Stimulated activated CD8-positive, alpha-beta memory T cell treated with anti-CD3 and anti-CD28 coated beads, Interleukin-12 subunit alpha, Interleukin-12 subunit beta, amount 100 ng/mL, for 4 hours (primary cell): ENCODE measurements around the gene CADM1.

Experiments used
- DNase-seq: peaks from one replicate; pipeline ENCODE4 v3.0.0-alpha.2; 2020; ENCODE audit warnings: low read depth

Gene CADM1

DNA sequence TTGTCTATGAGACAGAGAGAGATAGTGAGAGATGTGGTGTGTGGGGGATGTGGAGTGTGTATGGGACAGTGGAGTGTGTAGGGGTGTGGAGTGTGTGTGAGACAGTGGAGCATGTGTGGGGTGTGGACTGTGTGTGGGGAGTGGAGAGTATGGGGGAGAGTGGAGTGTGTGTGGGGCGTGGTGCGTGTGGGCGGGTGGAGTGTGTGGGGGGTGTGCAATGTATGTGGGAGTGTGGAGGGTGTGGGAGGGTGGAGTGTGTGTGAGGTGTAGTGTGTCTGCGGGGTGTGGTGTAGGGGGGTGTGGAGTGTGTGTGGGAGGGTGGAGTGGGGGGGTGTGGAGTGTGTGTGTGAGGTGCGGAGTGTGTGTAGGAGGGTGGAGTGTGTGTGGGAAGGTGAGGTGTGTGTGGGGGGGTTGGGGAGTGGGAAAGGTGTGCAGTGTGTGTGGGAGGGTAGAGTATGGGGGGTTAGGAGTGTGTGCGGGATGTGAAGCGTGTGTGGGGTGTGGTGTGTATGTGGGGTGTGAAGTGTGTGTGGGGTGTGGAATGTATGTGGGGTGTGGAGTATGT, 356.9 kb downstream of the CADM1 start:
- no peak for DNase-seq

DNA sequence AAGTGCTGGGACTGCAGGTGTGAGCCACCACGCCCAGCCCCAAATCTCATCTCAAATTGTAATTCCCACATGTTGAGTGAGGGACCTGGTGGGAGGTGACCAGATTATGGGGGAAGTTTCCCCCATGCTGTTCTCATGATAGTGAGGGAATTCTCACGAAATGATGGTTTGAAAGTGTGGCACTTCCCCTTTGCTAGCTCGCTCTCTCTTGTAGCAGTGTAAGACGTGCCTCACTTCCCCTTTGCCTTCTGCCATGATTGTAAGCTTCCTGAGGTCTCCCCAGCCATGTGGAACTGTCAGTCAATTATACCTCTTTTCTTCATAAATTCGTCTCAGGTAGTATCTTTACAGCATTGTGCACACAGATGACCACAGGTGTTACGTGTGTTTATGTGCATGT, 357.8 kb downstream of the CADM1 start:
- no peak for DNase-seq

DNA sequence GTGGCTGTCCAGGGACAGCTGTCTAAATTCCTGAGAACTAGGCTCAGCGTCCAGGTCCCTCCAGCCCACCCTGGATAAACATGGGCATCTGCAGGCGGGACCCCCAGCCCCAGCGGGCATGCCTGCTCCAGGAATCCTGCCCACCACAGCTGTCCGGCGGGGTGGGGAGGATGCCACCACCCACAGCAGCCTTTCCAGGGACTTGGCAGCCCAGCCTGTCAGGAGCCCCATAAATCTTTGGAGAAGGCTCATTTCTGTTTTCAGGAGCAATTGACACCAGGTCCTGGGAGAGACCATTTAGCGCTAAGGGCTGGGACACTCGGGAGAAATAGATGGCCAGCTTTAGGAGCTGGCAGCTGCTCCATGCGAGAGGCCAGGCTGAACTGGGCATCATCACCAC, 358.9 kb downstream of the CADM1 start:
- DNase-seq = no peak

DNA sequence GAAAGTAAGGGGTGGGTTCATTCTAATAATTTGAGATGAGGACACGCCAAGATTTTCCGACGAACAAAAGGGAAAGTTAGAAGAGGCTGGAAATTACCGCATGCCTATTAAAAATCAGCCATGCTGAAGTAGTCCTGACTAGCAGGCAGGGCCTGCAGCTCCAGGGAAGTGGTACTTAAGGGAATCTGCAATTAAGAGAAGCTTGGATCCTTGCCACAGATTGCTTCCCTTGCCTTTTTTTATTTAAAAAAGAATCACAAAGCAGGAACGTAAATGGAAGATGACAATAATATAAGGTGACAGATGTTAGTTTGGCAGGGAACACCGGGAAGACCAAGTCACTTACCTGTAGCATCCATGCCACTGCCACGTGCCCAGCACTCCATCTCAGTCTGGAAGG, 359.3 kb downstream of the CADM1 start:
- no peak for DNase-seq

DNA sequence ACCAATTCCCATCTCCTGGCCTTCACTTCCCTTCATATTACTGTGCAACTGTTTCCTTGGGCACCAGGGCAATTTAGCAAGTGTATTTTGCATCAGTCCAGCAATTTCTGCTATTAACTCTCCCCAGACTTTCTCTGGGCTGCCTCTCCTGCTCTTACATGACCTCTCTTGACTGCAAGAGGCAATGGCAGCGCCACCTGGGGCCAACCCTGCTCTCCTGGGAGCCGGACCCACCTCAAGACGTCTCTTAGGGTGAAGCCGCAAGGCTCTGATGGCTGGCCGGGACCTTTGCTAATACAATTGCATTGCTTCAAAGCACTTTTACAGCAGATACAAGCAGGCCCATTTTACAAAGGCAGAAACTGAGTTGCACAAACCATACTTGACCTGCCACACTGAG, 360.2 kb downstream of the CADM1 start:
- no peak for DNase-seq

DNA sequence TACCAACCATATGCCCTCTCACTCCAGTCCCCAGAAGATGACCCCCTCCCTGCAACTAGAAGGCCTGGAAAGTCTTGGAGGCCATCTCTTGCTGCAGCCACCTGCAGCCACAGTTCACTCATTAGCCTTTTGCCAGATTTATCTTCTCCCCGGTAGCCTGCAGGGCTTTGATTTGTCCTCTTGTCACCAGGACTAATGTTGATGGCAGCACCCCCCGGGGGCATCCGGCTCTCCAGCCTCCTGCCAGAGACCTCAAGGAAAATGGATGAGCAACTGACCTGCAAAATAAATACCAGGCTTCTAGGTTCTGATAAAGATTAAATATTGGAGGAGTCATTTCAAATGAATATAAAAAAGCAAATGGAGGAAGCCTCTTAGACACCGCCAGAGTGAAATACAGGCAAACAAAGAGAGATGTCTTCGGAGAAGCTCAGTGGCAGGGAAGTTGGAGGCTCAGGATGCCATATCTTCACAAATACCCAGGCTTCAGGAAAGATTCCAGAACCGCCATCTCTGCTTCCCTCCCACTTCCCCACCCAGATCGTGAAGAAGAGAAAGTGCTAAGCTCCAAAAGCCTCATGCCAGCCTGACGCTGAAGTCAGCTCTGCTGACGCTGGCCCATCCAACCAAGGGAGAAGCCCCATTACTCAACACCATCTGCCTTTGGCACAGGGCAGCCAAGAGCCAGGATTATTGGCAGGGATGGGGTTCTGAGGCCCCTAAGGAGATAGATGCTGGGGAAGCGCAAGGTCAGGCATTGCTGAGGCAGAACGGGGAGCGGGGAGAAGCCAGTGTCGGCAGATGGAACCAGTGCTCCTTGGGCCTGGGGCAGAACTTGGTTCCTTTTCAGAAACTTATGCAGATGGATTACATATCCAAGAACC, 362.7 kb downstream of the CADM1 start:
- DNase-seq = no peak

DNA sequence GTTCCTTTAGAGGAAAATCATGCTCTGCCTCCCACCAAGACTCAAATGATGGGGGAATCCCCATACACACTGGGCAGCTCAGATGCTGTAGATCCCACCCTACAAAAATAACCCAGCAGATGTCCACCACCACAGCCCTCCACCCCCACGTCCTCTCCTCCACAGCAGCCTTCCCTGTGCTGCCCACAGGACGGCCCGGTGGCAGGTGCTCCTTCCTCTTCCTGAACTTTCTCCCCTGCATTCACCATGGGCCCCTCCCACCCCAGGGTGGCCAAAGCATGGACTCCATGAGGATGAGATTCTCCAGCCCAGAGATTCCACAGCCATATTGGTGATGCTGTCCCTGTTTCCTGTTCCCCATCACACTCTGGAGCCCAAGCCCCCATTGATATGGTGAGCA, 368.3 kb downstream of the CADM1 start:
- DNase-seq = no peak

DNA sequence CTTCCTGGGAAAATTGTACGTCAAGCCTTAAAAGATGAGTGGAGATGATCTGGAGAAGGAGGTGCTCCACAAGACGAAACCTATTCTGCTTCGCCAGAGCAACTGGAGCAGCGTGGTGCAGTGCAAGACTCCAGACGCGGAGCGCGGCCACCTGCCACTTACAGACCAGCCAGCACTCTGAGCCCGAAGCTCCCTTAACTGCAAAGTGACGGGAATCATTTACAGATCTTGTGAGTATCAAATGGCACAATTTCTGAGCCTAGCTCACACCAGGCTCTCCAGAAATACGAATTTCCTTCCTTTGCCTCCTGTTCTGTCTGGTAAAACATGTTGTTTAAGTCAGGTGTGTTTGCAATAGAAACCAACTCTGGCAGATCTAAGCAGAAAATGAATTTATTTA, 369.3 kb downstream of the CADM1 start:
- DNase-seq = no peak

DNA sequence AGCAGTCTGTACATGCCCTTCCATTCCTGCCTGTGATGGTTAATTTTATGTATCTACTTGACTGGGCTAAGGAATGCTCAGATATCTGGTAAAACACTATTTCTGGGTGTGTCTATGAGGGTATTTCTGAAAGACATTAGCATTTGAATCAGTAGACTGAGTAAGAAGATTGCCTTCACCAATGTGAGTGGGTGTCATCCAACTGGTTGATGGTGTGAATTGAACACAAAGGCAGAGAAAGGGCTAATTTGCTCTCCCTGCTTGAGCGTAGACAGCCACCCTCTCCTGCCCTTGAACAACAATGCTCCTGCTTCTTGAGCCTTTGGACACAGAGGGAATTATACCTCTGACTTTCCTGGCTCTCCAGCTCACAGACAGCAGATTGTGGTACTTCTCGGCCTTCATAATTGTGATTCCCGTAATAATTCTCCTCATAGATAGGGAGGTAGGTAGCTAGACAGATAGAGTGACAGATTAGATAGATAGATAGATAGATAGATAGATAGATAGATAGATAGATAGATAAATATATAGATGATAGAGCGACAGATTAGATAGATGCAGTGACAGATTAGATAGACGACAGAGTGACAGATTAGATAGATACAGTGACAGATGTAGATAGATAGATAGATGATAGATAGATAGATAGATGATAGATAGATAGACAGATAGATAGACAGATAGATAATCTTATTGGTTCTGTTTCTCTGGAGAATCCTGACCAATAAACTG, 370.6 kb downstream of the CADM1 start:
- no peak for DNase-seq

DNA sequence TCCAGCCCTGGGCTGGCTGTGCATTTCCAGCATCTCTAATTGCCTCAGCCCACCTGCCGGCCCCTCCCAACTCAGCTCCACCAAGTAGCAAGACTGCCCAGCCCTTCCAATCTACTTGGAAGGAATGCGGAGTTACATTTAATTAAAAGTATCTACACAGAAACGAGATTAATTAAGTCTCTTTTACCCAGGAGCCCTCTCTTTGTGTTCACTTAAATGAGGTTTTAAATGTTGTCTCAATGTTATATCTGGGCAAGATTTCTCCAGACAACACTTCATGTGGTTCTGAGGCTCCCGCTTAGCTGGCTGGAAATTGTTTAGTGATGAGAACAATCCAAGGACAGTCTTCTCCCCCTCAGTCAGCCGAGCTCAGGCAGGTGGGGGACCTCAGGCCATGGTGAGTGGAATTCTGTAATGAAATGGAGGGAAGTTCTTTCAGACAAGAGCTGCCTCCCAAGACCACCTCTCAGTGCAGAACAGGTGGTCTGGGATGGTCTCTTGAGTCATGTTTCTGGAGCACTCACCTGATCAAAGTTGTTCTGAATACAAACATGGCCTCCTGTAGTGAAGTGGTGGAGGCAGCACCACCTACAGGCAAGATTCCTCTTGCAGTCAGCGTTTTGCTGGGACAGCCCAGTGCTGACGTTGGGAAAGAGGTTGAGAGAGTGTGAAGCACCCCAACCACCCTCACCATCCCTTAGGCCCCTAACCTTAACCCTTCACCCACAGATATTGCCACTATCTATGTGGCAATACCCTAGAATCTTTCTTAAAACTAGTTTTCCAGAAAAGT, 371.6 kb downstream of the CADM1 start:
- DNase-seq = no peak

DNA sequence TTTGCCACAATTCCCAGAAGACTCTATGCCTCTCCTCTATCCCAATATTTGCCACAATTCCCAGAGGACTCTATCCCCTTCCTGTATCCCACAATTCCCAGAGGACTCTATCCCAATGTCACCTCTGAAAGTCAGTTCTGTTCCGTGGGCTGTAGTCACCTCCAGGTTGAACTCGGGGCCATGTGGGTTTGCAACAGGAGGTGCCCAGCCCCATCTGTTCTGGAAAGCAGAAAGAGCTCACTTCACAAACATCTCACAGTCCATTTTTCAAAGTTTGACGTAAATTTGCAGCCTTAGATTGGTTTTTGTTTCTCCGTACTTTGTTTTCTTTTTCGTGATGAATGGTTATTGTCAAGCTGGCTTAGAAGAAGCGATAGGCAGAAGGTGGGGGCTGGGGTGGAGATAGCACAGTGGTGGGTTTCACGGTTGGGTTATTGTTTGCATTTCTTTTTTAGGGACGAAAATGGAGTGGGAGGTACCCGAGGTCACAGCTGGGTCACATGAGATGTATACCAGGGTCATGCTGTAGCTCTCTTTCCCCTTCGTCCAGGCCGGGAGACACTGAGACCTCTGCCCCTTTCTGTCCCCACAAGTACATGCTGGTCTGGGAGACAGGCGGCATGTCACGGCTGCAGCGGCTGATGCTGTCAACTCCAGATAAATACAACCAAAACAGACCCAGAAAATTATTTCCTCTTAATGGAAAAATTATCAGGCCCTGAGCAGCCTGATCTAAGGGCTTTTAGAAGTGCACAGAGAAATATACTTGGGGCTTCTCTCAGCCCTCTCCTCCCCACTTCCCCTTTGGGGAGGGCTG, 374.5 kb downstream of the CADM1 start:
- no peak for DNase-seq

DNA sequence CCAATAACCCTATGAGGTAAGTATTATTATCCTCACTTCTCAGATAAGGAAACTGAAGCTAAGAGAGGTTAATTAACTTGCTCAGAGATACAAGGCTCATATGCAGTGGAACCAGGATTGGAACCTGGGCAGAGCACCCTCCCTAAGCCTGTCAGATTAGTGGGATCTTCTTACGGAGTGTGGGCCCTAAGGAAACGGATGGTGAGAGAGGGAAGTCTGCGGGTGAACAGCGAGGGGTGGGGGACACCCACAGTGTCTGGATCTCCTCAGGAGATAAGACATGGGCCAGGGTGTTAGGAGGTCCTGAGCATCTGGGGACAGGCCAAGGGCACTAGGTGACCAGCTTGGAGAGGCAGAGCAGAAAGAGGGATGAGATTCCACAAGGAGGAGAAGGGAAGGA, 376.0 kb downstream of the CADM1 start:
- DNase-seq = no peak

DNA sequence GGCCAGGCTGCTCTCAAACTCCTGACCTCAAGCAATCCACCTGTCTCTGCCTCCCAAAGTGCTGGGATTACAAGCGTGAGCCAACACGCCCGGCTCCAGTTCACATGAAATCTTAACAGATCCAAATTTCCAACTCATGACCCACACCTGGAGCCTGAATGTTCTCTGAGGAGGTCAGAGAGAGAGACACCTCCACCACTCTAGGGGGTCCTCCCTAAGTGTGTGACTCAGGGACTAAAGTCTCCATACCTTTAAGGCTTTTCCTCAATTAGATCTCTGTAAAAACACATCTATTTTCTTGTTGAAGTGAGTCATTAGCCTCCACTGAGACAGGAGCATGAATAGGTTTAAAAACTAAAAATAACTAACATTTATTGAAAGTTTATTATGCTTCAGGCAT, 376.4 kb downstream of the CADM1 start:
- DNase-seq = no peak

DNA sequence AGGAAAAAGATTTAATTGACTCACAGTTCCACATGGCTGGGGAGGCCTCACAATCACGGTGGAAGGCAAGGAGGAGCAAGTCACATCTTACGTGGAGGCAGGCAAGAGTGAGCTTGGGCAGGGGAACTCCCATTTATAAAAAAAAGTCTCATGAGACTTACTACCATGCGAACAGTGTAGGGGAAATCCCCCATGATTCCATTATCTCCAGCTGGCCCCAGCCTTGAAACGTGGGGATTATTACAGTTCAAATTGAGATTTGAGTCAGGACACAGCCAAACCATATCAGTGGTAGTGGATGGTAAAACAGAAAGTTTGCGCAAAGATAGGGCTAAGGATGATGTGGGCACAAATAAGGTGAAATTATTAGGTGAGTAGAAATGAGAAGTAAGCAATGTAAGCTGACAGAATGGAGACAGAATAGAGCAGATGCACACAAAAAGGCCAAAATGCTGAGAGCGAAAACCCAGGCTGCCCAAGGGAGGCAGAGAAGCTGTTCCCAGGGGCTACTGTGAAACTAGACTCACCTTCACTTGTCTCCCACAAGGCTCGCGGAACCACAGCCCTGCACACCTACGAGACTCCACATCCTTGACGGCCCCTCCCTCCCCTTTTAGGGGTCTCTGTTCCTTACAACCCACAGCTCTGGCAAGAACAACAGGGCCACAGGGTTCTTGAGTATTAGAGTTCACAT, 377.6 kb downstream of the CADM1 start:
- no peak for DNase-seq

DNA sequence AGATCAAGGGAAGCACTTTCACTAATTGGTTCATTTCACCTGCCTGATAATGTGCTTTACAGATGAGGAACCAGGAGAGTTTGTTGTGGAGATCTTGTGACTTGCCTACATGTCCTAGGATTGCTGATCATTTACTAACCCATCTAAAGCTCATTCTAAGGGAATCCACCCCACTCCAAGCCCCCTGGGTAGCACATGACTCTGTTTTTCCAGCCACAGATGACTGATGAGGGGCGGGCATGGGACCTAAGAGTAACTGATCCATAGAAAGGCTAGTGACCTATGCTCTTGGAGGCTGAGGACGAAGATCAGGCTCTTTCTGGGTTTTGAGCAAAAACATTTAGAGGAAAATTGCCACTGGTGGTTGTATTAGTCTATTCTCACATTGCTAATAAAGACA, 378.1 kb downstream of the CADM1 start:
- DNase-seq = no peak

DNA sequence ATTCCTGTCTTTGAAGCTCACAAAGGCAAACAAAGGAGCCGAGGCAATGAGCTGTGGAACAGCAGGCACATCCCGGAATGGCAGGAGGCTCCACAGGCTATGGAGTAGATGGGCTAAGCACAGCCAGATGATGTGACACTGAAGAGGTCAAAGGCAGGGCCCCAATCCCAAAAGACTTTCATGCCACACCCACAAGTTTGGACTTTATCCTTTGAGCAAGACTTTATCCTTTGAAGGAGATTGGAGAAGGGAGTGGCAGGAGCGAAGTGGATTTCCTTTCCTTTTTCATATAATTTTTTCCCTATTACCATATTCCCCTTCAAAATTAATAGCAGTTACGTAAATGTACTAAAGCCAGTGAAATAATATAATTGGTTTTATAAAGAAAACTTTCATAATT, 379.4 kb downstream of the CADM1 start:
- DNase-seq = no peak

DNA sequence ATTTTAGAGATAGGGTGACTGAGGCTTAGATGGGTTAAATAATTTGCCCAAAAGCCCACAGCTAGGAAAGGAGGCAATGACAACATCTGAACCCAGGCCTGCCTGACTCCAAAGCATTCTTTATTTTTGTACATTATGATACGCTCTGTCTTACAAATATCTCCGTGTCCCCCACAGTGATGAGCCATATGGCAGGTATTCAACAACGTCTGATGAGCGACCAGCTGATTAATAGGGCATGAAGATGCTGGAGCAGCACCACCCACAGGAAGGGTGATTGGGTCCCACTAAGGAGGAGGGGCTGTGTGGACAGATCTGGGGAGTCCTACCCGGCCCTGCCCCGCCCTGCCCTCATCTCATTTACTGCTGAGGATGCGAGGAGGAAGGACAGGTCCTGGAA, 380.6 kb downstream of the CADM1 start:
- no peak for DNase-seq

DNA sequence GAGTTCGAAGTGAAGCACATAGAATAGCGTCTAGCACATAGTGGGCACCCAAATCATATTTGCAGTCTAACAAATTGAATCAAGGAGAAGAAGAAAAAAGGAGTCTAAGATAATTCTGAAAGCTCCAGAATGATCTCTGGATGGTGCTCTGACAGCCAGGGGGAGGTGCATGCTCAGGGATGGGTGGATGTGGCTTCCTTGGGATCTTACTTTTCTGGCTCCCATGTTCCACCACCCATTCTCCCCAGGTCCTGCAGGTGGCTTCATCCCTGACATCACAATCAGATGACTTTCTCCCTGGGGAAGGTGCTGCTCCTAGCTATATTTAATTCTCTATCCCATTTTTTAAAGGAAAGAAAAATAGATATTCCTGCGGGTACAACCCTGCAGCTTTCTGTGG, 381.9 kb downstream of the CADM1 start:
- DNase-seq = no peak
